HFFc6 (cell line): ENCODE results near the gene OR1F1. TPM values are rescaled to one million over a fixed set of nuclear protein-coding genes. Genes with fewer than 3 reads are reported as not detected.

ENCODE experiments used
- DNase-seq: peaks from one replicate; pipeline ENCODE4 v3.0.0-alpha.2; 2018
- H3K27ac Mint-ChIP-seq: 2 replicates; pipeline ENCODE4 v1.8.0; 2020; ENCODE audit warnings: mild to moderate bottlenecking, mixed read lengths
- H3K27me3 Mint-ChIP-seq: 2 replicates; pipeline ENCODE4 v1.8.0; 2021; ENCODE audit warnings: mild to moderate bottlenecking, moderate library complexity, mixed read lengths; ENCODE audit not compliant: insufficient read depth
- H3K36me3 Mint-ChIP-seq: 2 replicates; pipeline ENCODE4 v1.8.0; 2021; ENCODE audit warnings: low read depth, mixed read lengths
- H3K4me1 Mint-ChIP-seq: 2 replicates; pipeline ENCODE4 v1.8.0; 2020; ENCODE audit warnings: low read depth, mixed read lengths
- H3K4me3 Mint-ChIP-seq: 2 replicates; pipeline ENCODE4 v1.8.0; 2020; ENCODE audit warnings: mild to moderate bottlenecking, moderate library complexity, mixed read lengths
- H3K9me3 Mint-ChIP-seq: 2 replicates; pipeline ENCODE4 v1.8.0; 2020; ENCODE audit warnings: mild to moderate bottlenecking, mixed read lengths
- total RNA-seq, 6 experiments: library from RNA; stranded (reverse); fragmentation: NEBNext Ultra II Directional; extraction: Animal tissue kit (Norgen Biotek cat#: 25700); gene quantifications; 2 replicates in 1 of 6; 3 replicates in 5 of 6; pipeline ENCODE4 v1.2.3, GENCODE V29; 2021
- TF ChIP-seq, protein P1 (sequence below): fragments of 200-600 bp; sonication (generic); IDR thresholded peaks from 2 replicates; pipeline ENCODE4 v1.5.0; 2021; ENCODE audit warnings: antibody characterized with exemption, mild to moderate bottlenecking

Gene OR1F1
- total RNA-seq, 6 experiments from 2014 or later, result not detected

DNA sequence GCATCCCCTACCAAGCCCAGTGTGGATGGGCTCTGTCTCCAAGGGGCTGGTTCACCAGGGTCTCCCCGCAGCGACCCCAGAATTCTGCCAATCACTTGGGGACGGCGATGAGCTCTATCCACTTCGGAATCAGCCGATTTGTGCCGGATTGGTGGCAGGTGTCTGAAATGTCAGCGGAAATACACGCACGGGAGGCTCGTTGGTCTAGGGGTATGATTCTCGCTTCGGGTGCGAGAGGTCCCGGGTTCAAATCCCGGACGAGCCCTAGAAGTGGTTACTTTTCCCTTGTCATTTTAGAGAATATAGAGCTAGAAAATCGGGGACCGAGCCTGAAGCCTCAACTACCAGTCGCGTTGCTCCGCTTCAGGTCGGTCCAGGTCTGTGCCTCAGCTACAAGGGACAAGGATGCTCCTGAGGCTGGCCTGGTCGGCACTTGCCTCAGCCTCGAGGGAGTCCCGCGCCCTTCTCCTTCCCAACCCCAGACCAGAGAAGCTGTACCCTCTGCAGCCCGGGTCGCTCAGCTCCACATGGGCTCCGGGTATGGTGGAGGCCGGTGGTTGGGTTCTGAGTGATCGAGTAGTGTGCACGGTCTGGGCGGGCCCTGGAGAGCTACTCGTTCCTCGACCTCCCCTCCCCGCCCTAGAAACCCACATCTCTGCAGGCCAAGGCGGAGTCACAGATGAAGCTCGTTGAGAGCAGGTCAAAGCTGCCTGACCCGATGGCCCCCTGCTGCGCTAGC lies 16.0 kb upstream of the OR1F1 start:
- Mint-ChIP-seq H3K27ac (peak overlapping the region; percentile 38; the same call in 1 of the 2 replicates), H3K36me3 (no peaks in the 10 kb centered on the region), H3K4me3 (no peak overlapping the region), H3K27me3 (peaks cover 35% of the 10 kb centered on the region), H3K9me3 (no peaks in the 10 kb centered on the region), H3K4me1 (peaks cover 25% of the 10 kb centered on the region)
- TF ChIP-seq, protein P1, sequence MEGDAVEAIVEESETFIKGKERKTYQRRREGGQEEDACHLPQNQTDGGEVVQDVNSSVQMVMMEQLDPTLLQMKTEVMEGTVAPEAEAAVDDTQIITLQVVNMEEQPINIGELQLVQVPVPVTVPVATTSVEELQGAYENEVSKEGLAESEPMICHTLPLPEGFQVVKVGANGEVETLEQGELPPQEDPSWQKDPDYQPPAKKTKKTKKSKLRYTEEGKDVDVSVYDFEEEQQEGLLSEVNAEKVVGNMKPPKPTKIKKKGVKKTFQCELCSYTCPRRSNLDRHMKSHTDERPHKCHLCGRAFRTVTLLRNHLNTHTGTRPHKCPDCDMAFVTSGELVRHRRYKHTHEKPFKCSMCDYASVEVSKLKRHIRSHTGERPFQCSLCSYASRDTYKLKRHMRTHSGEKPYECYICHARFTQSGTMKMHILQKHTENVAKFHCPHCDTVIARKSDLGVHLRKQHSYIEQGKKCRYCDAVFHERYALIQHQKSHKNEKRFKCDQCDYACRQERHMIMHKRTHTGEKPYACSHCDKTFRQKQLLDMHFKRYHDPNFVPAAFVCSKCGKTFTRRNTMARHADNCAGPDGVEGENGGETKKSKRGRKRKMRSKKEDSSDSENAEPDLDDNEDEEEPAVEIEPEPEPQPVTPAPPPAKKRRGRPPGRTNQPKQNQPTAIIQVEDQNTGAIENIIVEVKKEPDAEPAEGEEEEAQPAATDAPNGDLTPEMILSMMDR, result no peak
- DNase-seq, result peak; percentile 87

DNA sequence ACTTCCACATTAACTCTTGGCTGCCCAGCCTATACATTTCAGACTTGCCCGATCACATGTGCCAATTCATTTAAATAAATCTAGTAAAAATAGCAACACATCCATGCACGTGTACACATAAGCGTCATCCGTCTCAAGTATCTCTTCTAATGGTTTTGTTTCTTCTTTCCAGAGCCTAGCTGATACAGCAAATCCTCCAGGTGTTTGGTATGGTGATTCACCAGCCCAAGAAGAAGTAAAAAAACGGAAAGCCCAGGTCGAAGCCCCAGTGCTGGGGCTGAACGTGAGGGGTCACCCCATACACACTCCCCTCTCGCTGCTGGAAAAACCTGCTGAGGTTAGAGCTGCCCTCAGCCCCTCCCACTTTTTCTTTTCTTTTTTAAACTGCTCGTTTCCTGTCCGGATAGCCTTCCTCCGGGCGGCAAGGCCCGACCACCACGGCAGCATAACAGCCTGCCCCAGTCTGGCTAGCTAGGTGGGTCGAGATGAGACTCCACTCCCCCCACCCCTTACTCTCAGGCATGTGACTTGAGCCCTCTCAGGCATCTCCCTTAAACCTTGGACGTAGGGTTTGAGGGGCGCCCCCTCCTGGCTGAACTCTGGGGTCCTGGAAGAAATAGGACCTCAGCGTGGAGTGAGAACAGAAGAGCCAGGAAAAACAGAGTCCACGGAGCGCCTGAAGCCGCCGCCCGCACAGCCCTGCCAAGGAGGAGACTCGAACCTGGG lies 13.9 kb upstream of the OR1F1 start:
- Mint-ChIP-seq H3K4me3 (peak overlapping the region; percentile 66; the same call in 1 of the 2 replicates), H3K27ac (no peak overlapping the region), H3K9me3 (no peaks in the 10 kb centered on the region), H3K4me1 (peaks cover 25% of the 10 kb centered on the region), H3K36me3 (no peaks in the 10 kb centered on the region), H3K27me3 (peaks cover 40% of the 10 kb centered on the region)
- TF ChIP-seq, protein P1, result peak; percentile 70
- no peak for DNase-seq

DNA sequence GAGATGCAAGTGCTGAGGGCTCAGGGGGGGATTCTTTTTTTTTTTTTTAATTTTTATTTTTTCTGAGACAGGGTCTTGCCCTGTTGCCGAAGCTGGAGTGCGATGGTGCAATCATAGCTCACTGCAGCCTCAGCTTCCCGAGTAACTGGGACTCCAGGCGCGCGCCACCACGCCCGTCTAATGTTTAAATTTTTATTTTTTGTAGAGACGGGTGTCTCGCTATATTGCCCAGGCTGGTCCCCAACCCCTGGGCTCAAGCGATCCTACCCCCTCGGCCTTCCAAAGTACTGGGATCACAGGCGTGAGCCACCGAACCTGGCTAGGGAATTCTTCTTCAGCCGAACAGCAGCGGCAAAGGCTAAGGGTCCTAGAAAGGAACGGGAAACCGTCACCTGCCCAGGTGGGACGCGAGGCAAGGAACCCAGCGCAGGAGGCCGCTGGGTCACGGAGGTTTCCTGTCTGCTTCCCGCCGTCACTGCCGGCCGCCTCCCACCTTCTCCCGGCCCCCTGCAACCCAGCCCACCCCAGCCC lies 13.3 kb upstream of the OR1F1 start:
- TF ChIP-seq, protein P1, result no peak; the same call in 1 of the 2 replicates
- H3K4me1 Mint-ChIP-seq, result peaks cover 25% of the 10 kb centered on the region
- peak overlapping the region; percentile 80 for H3K4me3 Mint-ChIP-seq
- H3K27me3 Mint-ChIP-seq, result peaks cover 38% of the 10 kb centered on the region
- H3K9me3 Mint-ChIP-seq, result no peaks in the 10 kb centered on the region
- H3K27ac Mint-ChIP-seq, result no peak overlapping the region
- DNase-seq, result no peak
- no peaks in the 10 kb centered on the region for H3K36me3 Mint-ChIP-seq

DNA sequence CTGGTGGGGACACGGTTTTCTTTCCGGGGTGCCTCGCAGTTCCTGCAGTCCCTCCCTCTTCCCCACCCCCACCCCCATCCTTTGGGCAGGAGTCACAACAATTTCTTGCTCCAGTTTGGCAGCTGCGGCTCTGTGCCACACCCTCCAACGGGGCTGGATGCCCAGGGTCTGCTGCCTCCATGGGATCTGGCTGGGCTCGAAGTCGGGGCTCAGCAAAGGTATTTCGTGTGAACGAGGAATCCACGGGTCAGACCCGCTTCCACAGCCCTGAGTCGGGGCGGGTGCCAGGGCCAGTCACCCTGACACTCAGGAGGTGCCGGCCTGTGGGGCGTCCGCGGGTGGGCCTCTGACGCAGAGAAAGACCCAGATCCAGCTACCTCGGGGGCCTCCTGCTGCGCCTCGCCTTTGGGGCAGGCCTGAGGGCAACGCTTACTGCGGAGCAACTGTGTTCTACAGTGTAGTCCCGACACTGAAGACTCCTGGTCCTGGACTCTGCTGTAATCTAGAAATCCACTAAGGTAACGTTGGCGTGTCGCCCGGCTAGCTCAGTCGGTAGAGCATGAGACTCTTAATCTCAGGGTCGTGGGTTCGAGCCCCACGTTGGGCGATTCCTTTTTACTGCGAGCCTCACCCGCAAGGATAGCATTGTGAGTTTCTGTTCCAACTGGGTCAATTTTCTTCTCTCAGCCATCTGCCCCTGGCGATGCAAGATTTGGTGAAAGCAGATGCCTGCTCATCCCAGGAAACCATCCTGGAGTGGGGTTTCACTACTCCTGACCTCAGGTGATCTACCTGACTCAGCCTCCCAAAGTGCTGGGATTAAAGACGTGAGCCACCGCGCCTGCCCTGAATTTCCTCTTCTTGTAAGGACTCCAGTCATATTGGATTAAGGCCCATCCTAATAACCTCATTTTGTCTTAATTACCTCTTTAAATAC lies 12.6 kb upstream of the OR1F1 start:
- Mint-ChIP-seq H3K36me3 (no peaks in the 10 kb centered on the region), H3K27me3 (peaks cover 35% of the 10 kb centered on the region), H3K27ac (peak overlapping the region; percentile 18; the same call in 1 of the 2 replicates), H3K4me1 (peaks cover 25% of the 10 kb centered on the region), H3K9me3 (no peaks in the 10 kb centered on the region), H3K4me3 (peak overlapping the region; percentile 80)
- TF ChIP-seq, protein P1, result no peak
- DNase-seq, result peak; percentile 76

DNA sequence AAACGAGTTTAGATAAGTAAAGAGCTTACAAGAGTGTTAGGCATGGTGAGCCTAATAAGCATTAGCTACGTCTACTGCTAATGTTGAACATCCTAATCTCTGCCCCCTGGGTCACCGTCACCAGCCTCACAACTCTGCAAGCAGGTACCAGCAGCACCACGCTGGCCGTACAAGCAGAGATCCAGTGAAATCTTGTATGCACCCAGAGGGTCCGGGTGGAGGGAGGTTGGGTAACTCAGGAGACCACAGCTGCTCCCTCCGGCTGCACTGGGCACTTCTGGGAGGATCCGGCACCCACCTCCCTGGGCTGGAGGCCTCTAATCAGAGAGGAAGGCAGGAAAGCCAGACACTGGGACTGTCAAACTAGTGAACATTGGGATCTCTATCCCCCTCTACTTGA lies 8.4 kb upstream of the OR1F1 start:
- Mint-ChIP-seq H3K4me1 (peaks cover 21% of the 10 kb centered on the region), H3K9me3 (no peaks in the 10 kb centered on the region; the same call in 1 of the 2 replicates), H3K36me3 (no peaks in the 10 kb centered on the region), H3K4me3 (no peak overlapping the region), H3K27me3 (peaks cover 29% of the 10 kb centered on the region), H3K27ac (no peak overlapping the region)
- TF ChIP-seq, protein P1, result no peak
- no peak for DNase-seq
